Lower lobe of right lung (tissue), 2 donors: ENCODE measurements around the gene TTLL11. TPM values are rescaled to one million over a fixed set of nuclear protein-coding genes. Genes with fewer than 3 reads are reported as not detected.
A peak's percentile ranks its signal among the peaks of the same experiment; 100 is the strongest.

Source experiments
- ATAC-seq, 2 donors: fragments of 200-7000 bp; cut with Tn5 transposase; one replicate each; pipeline ENCODE4 v1.9.1; 2020 to 2022; ENCODE audit warnings: mild to moderate bottlenecking in 2 of 2, moderate library complexity in 2 of 2
- DNase-seq: peaks from one replicate; pipeline ENCODE4 v3.0.0-alpha.2; 2020
- H3K27ac ChIP-seq: fragments of 200-600 bp; one replicate; pipeline ENCODE4 v1.8.0; 2022
- H3K27me3 ChIP-seq: fragments of 200-600 bp; one replicate; pipeline ENCODE4 v1.8.0; 2022; ENCODE audit warnings: low read depth
- H3K36me3 ChIP-seq: fragments of 200-600 bp; one replicate; pipeline ENCODE4 v1.8.0; 2022; ENCODE audit warnings: mild to moderate bottlenecking
- H3K4me1 ChIP-seq: fragments of 200-600 bp; one replicate; pipeline ENCODE4 v1.8.0; 2022
- H3K4me3 ChIP-seq: fragments of 200-600 bp; one replicate; pipeline ENCODE4 v1.8.0; 2022; ENCODE audit warnings: mild to moderate bottlenecking
- H3K9me3 ChIP-seq: fragments of 200-600 bp; one replicate; pipeline ENCODE4 v1.8.0; 2022
- intact Hi-C: fragments of 100-400 bp; cut with DNase I; formaldehyde crosslinking; loops from one replicate; pipeline ENCODE4 v1.11.0; 2022
- total RNA-seq: library from RNA; stranded (reverse); fragmentation: NEBNext Ultra II Directional; extraction: Animal tissue kit (Norgen Biotek cat#: 25700); gene quantifications from one replicate; pipeline ENCODE4 v1.2.1, GENCODE V29; 2021
- TF ChIP-seq, protein P1 (sequence below): fragments of 200-600 bp; IDR thresholded peaks from one replicate; pipeline ENCODE4 v1.8.0; 2022; ENCODE audit warnings: antibody characterized with exemption, mild to moderate bottlenecking
- donor health status: DM: no; HTN: yes; CAD: no; lungs with severe emphysema.

Gene TTLL11
- total RNA-seq, 1 donor from 2014 or later, result 11.7 TPM

- H3K36me3 ChIP-seq, result no peaks in the 10 kb centered on the region
- DNase-seq (no peak), ATAC-seq (no peak)
- H3K9me3 ChIP-seq, result no peaks in the 10 kb centered on the region
- H3K4me1 ChIP-seq, result peaks cover 16% of the 10 kb centered on the region
- H3K27ac ChIP-seq, result no peak overlapping the region
- intact Hi-C loops, result no loop called here
- TF ChIP-seq, protein P1, sequence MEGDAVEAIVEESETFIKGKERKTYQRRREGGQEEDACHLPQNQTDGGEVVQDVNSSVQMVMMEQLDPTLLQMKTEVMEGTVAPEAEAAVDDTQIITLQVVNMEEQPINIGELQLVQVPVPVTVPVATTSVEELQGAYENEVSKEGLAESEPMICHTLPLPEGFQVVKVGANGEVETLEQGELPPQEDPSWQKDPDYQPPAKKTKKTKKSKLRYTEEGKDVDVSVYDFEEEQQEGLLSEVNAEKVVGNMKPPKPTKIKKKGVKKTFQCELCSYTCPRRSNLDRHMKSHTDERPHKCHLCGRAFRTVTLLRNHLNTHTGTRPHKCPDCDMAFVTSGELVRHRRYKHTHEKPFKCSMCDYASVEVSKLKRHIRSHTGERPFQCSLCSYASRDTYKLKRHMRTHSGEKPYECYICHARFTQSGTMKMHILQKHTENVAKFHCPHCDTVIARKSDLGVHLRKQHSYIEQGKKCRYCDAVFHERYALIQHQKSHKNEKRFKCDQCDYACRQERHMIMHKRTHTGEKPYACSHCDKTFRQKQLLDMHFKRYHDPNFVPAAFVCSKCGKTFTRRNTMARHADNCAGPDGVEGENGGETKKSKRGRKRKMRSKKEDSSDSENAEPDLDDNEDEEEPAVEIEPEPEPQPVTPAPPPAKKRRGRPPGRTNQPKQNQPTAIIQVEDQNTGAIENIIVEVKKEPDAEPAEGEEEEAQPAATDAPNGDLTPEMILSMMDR, result no peak
- H3K27me3 ChIP-seq, result no peaks in the 10 kb centered on the region
- H3K4me3 ChIP-seq, result no peak overlapping the region
These were observed 234.3 kb downstream of the TTLL11 start for GRCh38 chr9:121858788-121859187.

GRCh38 chr9:121857928-121858327 is 235.2 kb downstream of the TTLL11 start:
- H3K36me3 ChIP-seq, result no peaks in the 10 kb centered on the region
- H3K27ac ChIP-seq, result no peak overlapping the region
- peaks cover 16% of the 10 kb centered on the region for H3K4me1 ChIP-seq
- DNase-seq, result no peak
- no peak overlapping the region for H3K4me3 ChIP-seq
- ATAC-seq, result no peak
- no peaks in the 10 kb centered on the region for H3K9me3 ChIP-seq
- TF ChIP-seq, protein P1, result no peak
- intact Hi-C loops, result no loop called here
- no peaks in the 10 kb centered on the region for H3K27me3 ChIP-seq

DNA sequence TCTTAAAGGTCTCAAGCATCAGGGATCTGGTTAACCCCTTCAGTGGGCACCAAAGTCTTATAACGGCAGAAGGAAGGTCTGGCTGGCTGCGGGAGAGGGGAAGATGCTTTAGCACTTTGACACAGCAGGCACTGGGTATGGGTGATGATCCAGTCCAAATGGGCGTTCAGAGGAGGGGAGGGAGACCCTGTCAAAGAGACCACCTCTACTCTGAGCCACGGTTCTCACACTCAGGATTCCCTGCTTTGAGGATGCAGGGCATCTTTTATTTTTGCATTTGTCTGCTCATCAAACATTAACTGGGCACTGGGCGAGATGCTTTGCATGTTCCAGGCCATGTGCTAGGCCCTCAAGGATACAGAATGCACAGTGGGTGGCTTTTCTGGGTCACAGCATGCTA is 237.6 kb downstream of the TTLL11 start:
- intact Hi-C loops, result no loop called here
- H3K4me1 ChIP-seq, result peaks cover 15% of the 10 kb centered on the region
- no peaks in the 10 kb centered on the region for H3K9me3 ChIP-seq
- ATAC-seq (no peak), DNase-seq (no peak)
- no peak overlapping the region for H3K4me3 ChIP-seq
- no peaks in the 10 kb centered on the region for H3K27me3 ChIP-seq
- H3K27ac ChIP-seq, result no peak overlapping the region
- TF ChIP-seq, protein P1, result no peak
- no peaks in the 10 kb centered on the region for H3K36me3 ChIP-seq

GRCh38 chr9:121853617-121854395 is 239.3 kb downstream of the TTLL11 start:
- DNase-seq, result no peak

GRCh38 chr9:121852651-121853616 is 240.2 kb downstream of the TTLL11 start:
- no peak overlapping the region for H3K4me3 ChIP-seq
- H3K4me1 ChIP-seq, result peaks cover 14% of the 10 kb centered on the region
- intact Hi-C loops, result no loop called here
- H3K9me3 ChIP-seq, result peaks cover 4% of the 10 kb centered on the region
- no peak for DNase-seq
- TF ChIP-seq, protein P1, result no peak
- H3K36me3 ChIP-seq, result no peaks in the 10 kb centered on the region
- peak in 1 of 2 donors; percentile 50 for ATAC-seq
- H3K27ac ChIP-seq, result no peak overlapping the region
- H3K27me3 ChIP-seq, result no peaks in the 10 kb centered on the region

More at GRCh38 chr9:121853617-121854395, 239.3 kb downstream of the TTLL11 start:
- TF ChIP-seq, protein P1, result no peak
- no peaks in the 10 kb centered on the region for H3K27me3 ChIP-seq
- intact Hi-C loops, result no loop called here
- no peak for ATAC-seq
- H3K4me1 ChIP-seq, result peaks cover 14% of the 10 kb centered on the region
- no peak overlapping the region for H3K27ac ChIP-seq
- peaks cover 3% of the 10 kb centered on the region for H3K9me3 ChIP-seq
- H3K4me3 ChIP-seq, result no peak overlapping the region
- no peaks in the 10 kb centered on the region for H3K36me3 ChIP-seq
